ENCODE measurements around the gene ELOVL5.
A peak's percentile ranks its signal among the peaks of the same experiment; 100 is the strongest.
"Not testable (repeated sequence)": the region's sequence is repeated elsewhere in the genome, so short reads cannot be mapped to it uniquely, and the experiment has no call there.

Gene ELOVL5

DNA sequence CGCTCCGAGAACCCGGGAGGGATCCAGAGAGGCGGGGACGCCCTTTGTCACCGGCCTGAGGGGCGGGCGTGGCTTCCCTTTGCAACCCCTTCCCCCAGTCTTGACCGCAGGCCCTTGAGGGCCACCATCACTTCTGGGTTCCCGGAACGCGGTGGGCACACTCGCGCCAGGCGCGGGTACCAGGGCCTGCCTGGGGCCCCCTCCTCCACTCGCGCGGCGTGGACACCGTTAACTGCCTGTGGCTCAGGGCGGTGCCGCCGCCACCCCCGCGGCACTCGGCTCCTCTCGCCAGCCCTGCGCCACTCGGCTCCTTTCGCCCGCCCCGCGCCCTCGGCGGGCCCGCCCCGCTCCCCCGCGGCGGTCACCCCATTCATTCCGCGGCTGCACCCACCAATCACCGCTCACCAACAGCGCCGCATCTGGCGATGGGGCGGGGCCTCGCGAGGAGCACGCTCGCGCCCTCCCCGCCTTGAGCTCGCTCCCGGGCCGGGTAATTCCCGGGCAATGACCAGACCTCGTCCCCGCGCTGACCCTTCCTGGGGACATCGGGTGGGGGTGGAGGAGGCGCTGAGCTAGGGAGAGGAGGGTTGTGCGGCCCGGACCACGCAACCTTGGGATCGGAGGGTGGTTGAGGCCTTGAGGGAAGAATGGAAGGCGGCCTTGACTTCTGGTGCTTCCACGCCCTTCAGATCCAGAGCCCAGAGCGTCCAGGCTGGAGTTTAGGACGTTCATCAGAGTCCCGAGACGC, 10.5 kb upstream of the ELOVL5 start:
- peak; percentile 82 for DNase-seq

DNA sequence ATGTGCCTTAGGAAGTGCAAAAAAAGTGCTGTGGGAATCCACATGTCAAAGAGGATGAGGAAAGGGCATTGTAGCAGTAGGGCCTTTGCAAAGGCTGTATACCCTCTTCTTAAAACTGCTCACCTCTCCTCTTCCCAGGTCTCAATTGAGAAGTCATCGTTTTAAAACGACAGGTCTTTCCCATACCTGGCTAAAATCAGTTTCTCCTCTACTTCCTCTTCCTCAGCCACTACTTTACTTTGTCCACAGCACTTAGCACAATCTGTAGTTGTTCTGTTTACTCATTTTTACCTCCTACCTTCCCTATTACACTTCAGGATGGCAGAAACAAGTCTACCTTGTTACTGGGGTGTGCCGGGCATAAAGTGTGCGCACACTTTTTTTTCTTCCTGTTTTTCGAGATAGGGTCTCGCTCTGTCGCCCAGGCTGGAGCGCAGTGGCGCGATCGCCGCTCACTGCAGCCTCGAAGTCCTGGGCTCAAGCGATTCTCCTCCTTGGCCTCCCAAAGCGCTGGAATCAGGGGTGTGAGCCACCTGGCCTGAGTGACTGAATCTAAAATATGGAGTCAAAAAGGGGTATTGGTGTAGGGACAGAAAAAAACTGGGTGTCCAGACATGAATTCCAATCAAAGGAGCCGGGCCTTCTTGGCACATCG, 9.8 kb upstream of the ELOVL5 start:
- DNase-seq: no peak

DNA sequence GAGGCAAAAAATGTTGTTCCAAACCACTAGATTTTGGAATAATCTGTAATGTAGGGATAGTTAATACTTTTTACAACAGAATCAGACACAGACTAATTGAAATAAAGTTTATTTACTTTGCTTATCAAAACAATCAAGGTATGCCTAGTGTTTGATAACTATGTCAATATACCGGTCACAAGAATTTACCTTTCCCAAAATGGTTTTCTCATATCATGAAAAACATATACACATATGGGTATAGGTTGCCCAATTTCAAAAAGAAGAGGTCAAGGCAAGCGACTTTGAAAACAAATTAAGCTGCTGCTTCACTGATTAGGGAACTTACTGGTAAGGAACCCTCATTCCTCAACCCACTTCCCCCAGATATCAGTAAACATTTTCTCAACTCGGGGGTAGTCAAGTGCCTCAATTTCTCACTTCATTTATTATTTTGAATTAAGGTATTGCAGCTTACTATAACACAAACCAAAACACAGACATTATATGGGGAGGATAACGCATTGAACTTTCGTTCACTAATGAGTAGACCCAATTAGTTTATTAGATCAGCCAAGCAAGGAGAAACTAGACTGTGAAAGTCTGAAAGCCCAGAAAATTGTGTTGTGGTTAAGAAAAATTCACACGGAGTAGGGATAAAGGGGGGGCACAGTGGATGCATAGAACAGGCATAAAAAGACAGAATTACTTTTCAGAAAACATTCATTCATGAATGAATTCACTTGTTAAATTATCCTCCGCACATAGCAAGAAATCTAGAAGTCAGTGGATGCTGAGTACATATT, 9.0 kb upstream of the ELOVL5 start:
- no peak for DNase-seq

DNA sequence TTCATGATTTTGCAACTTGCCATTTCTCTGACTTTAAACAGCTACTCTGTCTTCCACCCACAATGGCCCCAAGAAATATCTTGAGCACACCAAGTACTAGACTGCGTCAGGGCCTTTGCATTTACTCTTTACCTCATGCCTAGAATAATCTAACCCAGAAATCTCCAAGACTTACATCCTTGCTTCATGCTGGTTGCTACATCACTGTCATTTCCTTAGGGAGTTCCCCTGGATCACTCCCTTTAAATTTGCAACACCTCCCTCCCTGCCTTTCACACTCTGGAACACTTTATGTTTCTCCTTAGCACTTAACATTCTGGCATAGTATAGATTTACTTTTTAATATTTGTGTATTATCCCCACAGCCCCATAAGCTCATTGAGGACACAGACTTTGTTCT, 4.9 kb upstream of the ELOVL5 start:
- no peak for DNase-seq

DNA sequence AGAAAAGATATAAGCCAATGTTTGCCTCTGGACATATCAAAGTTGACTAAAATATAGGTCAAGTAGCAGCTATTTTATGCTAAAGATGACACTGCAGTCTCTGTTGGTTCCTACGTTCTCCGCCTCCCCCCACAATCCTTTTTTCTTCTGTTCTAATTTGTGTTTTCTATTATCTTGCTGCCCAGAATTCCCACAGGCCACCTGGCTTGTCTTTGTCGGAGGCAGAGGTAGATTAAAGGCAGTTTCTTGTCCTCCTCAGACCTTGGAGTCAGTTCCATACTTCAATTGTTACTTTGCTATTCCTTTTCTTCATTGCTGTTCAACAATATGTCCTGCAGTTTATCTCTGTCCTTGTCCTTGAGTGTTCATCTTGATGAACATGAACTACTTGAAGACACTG, 3.6 kb upstream of the ELOVL5 start:
- DNase-seq: no peak

DNA sequence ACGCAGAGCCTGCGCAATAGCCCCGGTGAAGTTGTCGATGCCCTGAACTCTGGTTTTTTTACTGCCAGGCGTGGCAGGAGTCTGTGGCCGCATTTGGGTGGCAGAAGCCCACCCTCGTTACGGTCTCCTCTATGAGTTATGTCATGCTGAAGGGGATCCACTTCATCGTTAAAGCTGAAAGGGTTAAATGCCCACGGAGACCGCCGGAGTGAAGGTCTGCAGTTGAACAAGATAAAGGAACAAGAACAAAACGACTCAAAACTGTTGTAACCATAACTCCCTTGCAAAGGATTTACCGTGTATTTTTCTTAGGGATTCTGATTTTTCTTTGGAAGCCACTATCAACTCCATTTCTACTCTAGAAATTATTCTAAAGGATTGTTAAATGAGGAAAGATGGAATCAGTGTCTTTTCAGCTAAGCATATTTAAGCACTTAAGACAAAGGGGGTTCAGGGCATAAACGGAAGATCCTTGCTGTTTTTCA, 501 bp upstream of the ELOVL5 start:
- no peak for DNase-seq

DNA sequence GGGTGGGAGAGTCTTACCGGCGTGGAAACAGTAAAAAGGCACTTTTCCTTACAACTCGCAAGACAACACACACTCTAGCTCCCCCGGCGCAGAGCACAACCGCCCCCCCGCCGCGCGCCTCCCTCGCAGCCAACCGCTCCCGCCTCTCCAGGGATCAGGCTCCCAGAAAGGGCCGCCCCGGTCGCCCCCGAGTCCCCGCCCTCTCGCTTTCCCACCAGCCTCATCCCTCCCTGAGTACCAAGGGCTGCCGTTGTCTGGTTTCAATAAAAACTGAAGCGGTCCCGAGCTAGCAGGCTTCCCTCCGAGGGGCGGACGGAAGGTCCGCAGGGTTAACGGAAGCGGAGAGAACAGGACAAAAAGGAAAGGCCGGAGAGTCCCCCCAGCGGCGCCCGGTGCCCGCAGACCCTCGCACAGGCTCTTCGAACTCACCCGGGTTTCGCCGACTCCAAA, 804 bp downstream of the ELOVL5 start:
- peak; percentile 19 for DNase-seq

DNA sequence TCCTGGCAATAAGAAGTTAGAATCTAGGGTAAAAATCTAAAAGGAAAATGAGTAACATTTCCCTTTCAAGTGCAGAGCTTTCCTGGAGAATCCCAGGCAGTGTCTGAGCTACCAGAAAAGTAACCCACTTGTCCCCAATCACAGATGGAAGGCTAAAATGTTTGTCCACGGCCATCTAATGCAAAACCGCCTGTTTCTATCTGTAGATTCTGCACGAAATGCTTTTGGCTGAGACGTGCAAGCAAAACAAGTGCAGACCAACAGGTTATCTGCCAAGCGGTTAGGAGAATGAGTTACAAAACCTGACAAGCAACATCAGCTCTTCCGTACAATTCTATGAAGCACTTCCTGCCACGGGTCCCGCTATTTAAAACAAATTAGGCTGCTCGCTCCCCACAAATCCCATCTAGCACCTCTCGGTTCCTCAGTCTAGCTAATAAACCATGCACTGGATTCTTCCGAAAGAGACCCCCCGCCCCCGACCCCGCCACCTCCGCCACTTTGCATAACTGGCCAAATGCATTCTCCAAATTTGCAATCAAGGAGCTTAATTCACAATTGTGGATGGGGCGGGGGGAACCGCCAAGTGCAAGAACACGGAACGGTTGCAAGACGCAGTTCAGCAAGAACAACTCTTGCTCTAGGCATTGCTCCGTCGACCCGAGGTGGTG, 1.4 kb downstream of the ELOVL5 start:
- DNase-seq: no peak

DNA sequence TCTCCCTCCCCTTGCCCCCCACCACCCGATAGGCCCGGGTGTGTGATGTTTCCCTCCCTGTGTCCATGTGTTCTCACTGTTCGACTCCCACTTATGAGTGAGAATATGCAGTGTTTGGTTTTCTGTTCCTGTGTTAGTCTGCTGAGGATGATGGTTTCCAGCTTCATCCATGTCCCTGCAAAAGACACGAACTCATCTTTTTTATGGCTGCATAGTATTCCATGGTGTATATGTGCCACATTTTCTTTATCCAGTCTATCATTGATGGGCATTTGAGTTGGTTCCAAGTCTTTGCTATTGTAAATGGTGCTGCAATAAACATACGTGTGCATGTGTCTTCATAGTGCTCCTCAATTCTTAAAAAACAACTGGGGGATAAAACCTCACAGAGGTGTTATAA, 2.7 kb downstream of the ELOVL5 start:
- DNase-seq: not testable (repeated sequence)

DNA sequence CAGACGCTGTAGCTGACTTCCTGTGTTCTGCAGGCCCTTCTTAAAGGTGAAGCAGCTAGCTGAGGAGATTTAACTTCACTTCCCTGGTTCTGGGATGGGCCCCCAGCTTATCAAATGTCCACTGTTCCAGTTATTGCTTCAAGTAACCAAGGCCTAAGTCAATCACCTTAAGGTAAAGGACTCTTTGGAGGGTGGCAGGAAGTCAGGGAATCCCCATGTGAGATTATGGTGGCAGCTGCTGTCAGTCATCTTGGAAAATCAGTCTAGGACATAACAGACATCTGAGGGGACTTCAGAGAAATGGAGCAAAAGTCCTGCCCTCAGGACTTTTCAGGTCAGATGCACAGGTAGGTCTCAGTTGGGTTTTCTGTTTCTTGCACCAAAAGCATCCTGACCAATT, 3.8 kb downstream of the ELOVL5 start:
- no peak for DNase-seq

DNA sequence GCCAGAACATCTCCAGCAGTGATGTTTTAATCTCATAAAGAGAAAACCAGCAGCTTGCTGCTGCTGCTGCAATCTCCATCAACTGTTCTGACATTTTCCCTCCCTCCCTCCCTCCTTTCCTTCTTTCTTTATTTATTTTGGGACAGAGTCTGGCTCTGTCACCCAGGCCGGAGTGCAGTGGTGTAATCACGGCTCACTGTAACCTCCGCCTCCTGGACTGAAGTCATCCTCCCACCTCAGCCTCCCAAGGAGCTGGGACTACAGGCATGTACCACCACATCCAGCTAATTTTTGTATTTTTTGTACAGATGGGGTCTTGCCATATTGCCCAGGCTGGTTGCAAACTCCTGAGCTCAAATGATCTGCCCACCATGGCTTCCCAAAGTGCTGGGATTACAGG, 5.7 kb downstream of the ELOVL5 start:
- DNase-seq: no peak

DNA sequence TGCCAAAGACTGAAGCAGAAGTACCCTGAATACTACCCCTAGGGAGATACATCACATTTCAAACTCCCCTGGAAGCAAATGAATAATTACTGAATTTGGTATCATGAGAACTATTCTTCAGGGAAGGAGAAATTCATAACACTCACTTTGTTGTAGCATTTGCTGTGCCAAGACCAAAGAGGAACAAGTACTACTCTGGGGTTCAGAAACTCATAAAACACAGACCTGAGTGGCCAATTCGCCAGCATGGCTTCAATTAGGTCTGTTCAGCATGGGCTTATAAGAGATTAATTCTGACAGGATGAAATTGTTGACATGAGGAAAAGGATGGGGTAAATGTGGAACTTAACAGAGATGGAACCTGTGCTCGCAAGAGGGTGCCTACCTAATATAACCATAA, 6.5 kb downstream of the ELOVL5 start:
- no peak for DNase-seq

DNA sequence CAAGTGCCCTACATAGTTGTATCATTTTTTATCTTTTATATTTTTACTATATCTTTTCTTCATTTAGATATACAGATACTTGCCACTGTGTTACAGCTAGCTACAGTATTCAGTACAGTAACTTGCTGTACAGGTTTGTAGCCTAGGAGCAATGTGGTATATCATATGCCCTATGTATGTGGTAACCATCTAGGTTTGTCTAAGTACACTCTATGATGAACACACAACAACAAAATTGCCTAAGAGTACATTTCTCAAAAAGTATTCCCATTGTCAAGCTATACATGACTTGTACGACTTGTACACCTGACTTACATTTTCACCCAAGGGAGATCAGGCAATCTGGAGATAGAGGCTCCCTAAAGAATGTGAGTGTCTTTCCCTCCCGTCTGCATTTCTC, 8.2 kb downstream of the ELOVL5 start:
- DNase-seq: no peak

DNA sequence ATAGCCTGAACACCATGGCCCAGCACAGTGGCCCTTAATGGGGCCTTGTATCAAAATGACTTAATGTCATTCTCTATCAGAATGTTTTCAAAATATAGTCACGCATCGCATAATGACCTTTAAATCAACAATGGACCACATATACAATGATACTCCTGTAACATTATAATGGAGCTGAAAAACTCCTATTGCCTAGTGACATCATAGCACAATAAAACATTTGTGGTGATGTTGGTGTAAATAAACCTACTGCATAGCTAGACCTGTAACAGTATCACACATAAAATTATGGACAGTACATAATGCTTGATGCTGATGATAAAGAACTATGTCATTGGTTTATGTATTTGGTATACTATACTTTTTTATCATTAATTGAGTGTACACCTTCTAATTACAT, 9.3 kb downstream of the ELOVL5 start:
- no peak for DNase-seq

DNA sequence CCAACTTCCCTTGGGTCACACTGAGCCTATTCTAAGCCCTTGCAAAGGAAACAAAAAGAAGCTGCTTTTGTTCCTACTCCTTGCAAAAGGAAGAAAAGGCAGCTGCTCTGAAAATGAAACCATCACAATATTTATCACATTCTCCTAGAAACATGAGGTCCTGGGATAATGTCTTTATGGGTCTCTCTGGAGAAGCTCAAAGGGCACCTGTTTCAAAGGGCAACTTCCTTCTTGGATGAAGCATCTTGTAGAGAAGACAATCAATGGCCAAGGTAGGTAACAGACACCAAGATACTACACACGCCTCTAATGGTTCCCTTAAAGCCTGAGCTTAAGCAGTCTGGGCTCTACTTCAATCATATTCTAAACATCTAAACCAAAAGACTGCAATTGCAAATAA, 10.4 kb downstream of the ELOVL5 start:
- DNase-seq: no peak

DNA sequence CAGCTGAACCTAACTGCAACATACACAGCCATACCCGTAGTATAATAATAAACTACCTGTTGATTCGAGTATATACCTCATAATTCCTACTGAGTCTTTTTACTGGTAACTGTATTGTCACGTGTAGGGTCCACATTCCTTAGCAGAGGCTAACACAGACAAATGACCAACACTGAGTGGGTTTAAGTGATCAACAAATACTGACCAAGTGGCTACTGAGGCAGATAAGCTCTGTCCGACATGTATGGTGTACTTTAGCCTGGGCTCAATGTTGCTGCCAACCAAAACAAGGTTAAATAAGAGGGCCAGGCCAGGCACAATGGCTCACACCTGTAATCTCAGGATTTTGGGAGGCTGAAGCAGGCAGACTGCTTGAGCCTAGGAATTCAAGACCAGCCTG, 12.7 kb downstream of the ELOVL5 start:
- no peak for DNase-seq

DNA sequence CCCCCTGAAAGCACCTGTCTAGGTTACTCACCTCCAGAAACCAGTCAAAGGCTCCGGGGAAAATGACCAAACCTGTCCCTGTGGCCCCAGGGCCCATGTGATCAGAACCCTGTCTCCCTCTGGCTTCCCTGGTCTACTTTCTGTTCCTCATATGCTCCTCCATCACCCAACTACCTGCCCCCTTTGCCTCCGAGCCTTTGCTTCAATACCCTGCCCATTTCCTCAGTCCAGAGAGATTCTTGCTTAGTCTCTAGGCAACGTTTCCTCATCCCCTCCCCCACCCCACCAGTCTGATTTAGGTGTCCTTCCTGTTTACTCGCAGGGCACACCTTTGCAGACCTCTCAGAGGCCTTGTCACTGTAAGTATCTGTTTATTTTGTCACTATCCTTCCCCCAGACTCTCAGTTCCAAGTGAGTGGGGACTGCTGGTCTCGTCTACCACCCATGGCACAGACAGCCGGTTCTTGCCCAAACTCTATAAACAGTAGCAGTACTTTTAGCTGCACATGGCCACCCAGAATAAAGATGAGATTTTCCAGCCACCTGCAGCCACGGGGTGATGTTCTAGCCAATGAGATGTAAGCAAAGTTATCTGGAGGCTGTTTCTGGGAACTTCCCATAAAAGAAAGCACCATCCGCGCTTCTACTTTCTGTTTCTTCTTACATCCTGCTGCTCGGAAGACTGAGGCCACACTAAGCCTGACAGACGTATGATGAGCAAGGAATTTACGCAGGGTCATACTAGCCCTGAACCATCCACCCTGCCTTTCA, 13.3 kb downstream of the ELOVL5 start:
- no peak for DNase-seq

DNA sequence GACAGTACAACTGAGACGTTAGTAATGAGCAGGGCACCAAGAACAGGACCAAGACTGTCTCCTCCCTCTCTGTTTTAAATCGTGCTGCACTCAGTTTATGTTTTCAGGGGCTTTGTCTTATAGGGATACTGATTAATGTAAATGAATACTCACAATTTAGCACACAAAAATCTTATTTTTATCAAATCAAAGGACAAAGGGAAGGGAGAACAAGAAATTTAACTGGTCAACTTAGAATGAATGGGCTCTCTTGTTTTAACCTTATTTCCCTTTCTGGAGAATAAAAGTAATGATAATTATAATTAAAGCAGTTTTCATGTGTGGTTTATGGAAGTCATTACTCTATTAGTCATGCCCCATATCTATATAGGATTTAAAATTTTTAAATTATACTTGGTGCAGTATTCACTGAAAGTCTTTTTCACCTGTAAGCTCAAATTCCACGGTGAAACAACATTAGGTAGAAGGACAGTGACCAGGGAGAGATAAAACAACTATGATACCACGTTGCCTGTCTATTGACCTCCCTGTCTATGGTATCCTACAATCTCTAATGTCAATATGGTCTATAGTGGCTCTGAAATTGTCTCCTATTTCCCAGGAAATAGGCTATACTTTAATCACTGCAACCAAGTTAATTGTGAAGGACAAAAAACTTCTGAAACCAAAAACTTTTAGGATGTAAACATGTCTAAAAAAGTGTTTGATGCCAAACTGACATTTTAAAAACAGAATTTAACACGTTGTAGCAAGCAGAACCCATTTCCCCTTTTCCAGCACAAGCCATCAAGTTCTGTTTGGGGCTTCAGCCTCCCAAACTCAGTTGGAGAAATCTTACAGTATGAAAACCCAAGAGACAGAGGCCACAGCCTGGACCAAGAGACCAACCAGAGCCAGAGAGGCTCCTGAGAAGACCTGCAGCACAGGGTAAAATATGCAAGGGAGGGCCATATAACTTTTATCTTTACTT, 15.0 kb downstream of the ELOVL5 start:
- DNase-seq: no peak

DNA sequence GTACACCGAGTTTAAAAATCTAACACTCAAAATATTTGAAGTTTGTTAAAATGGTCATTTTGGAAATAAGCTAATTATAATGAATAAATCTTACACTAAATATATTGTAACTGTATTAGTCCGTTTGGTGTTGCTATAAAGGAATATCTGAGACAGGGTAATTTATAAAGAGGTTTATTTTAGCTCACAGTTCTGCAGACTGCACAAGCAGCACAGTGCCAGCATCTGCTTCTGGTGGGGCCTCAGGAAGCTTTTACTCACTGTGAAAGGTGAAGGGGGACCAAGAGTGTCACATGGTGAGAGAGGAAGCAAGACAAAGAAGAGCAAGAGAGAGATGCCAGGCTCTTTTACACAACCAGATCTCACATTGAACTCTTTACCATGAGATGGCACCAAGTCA, 17.1 kb downstream of the ELOVL5 start:
- DNase-seq: no peak

DNA sequence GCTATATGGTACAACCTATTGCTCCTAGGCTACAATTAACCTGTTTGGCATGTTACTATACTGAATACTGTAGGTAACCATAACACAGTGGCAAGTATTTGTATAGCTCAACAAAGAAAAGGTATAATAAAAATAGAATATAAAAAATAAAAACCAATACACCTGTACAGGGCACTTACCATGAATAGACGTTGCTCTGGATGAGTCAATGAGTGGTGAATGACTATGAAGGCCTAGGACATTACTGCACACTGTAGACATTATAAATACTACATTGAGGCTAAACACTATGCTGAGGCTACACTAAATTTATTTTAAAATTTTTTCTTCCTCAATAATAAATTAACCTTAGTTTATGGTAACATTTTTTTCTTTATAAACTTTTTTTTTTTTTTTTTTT, 18.6 kb downstream of the ELOVL5 start:
- DNase-seq: no peak

DNA sequence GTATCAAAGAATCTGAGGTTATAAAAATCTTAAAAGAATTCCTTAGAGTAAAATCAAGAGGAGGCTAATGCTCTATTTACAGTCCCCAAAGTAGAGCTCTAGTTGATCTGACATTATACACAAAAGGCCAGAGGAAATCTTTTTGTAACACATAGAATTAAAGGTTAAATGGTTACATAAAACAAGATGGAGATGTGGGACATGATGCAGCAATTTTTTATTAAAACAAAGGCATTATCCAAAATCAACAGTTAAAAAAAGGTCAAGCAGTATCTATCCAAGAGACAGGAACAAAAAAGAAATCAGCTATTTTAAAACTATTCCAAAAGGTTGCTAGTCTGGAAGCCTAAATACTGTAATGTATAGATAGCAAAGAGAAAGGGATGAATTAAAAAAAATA, 20.4 kb downstream of the ELOVL5 start:
- no peak for DNase-seq
